GM20000 (cell line): ENCODE data around the gene NCOA1.

ENCODE experiments used
- DNase-seq: peaks from one replicate; pipeline ENCODE4 v3.0.0; 2012; ENCODE audit warnings: low spot score
- CTCF ChIP-seq: IDR thresholded peaks from 2 replicates; pipeline ENCODE4 v1.5.1; 2012; ENCODE audit warnings: mild to moderate bottlenecking, control low read depth; ENCODE audit errors: extremely low read depth, missing control alignments

Gene NCOA1

GRCh38 chr2:24513281-24514071 lies 22.4 kb downstream of the NCOA1 start:
- no peak for TF ChIP-seq CTCF
- DNase-seq = no peak

GRCh38 chr2:24514820-24515219 lies 23.8 kb downstream of the NCOA1 start:
- no peak for TF ChIP-seq CTCF
- DNase-seq = no peak

- DNase-seq = no peak
- no peak for TF ChIP-seq CTCF
Measured at GRCh38 chr2:24515335-24515734, 24.3 kb downstream of the NCOA1 start.

- TF ChIP-seq CTCF = no peak
- DNase-seq = no peak
Measured at GRCh38 chr2:24515831-24516230, 24.8 kb downstream of the NCOA1 start.

- TF ChIP-seq CTCF = no peak
- DNase-seq = no peak
Measured at GRCh38 chr2:24517247-24517646, 26.2 kb downstream of the NCOA1 start.

GRCh38 chr2:24520175-24520574 lies 29.1 kb downstream of the NCOA1 start:
- TF ChIP-seq CTCF = no peak
- DNase-seq = no peak

- no peak for DNase-seq
- no peak for TF ChIP-seq CTCF
Measured at GRCh38 chr2:24521162-24521857, 30.3 kb downstream of the NCOA1 start.
